Retina (tissue), 1 donor: Measurements from ENCODE around the gene WDR33.
A peak's percentile ranks its signal among the peaks of the same experiment; 100 is the strongest.

ENCODE experiments used
- DNase-seq: peaks from one replicate; pipeline ENCODE4 v3.0.0-alpha.2; 2016

Gene WDR33

GRCh38 chr2:127670055-127670956, 140.7 kb downstream of the WDR33 start:
- no peak for DNase-seq

GRCh38 chr2:127669056-127669455, 141.9 kb downstream of the WDR33 start:
- DNase-seq = no peak

DNA sequence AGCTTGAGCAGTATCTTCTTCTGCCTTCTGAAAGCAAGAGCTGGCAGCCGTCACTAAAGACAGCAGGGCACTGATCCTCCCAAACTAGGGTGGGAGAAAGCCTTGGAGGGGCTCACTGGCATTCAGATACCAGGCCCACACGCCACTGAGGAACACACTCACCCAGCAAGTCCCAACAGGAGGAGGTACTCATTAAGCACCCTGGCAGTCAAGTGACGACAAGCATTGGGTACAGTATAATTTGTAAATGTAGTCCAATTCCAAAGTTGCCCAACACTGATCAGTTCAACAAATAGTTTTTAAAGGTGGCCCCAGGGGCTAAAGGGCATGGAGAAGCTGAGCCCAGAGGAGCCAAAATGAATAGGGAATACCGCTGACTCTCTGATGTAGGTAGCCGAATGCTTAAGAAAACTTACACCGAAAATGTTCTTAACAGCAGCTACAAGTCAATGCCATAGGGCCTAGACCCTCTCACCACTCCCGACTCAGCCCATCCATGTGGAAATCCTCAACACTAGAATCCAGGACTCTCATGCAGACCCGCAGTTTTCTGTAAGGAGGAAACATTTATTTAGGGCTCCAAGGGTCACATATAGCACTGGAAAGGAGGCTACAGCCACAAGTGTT, 145.6 kb downstream of the WDR33 start:
- DNase-seq = no peak

DNA sequence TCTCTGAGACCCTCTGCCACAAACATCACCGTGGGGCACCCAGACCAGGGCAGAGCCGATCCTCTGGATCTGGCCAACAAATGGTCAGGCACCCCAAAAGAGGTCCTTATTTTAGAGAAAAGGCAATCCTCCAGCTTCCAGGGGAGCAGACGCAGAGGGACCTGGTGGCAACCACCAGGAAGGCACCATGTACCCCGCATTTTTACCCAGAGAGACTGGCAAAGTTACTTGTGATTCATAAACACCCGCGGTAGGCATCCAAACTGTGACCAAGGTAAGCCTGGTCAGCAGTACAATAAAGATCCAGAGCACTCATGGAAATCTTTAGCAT, 146.1 kb downstream of the WDR33 start:
- no peak for DNase-seq

- DNase-seq = no peak
Observed at GRCh38 chr2:127664065-127664894, 146.7 kb downstream of the WDR33 start.

DNA sequence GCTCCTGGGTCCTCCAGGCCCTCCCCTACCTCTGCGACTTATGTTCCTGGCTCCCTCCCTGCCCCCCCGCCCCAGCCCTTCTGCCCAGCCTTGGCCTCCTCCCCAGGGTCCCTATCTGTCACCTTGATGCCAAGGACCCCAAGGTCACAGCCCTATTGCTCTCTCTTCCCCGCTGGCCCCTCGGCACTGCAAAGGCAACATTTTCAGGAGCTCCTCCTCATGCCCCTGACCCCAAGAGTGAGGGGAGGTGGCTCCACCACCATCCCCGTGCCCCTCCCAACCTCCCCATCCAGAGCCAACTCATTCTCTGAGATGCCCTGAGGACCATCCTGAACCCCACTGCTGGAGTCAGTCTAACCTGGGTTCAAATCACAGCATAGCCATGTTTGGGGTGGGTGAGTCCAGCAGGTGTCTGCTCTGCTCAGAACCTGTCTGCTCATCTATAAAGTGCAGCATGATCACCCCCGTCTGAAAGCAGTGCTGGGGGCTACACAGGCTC, 147.4 kb downstream of the WDR33 start:
- DNase-seq = no peak

GRCh38 chr2:127662937-127663565, 147.9 kb downstream of the WDR33 start:
- DNase-seq = no peak

DNA sequence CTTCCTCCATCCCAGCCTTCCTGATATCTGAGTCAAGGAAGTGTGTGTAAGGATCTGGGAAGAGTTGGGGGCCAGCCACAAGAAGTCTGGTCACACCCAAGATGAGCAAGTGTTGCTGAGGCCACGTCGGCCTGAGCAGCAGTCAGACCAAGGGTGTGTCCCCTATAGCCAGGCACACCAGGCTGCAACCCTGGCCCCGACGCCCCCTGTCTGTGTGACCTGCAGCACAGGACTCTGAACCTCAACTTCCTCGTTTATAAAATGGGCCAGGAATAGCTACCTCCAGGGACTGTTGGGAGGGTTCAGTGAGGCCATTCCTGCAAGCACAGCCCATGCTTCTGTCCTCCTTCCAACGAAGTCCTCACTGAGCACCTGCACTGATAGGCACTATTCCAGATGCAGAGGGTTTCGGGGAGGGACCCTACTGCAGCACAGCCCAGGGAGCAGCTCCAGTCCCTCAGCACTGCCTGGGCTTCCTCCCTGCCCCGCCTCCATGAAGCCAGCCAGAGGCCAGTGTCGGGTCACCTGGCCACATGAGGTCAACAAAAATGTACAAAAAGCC, 148.9 kb downstream of the WDR33 start:
- DNase-seq = no peak

GRCh38 chr2:127661072-127661649, 149.8 kb downstream of the WDR33 start:
- DNase-seq = no peak

GRCh38 chr2:127660291-127660578, 150.7 kb downstream of the WDR33 start:
- DNase-seq = no peak

GRCh38 chr2:127659408-127660290, 151.3 kb downstream of the WDR33 start:
- DNase-seq = no peak

DNA sequence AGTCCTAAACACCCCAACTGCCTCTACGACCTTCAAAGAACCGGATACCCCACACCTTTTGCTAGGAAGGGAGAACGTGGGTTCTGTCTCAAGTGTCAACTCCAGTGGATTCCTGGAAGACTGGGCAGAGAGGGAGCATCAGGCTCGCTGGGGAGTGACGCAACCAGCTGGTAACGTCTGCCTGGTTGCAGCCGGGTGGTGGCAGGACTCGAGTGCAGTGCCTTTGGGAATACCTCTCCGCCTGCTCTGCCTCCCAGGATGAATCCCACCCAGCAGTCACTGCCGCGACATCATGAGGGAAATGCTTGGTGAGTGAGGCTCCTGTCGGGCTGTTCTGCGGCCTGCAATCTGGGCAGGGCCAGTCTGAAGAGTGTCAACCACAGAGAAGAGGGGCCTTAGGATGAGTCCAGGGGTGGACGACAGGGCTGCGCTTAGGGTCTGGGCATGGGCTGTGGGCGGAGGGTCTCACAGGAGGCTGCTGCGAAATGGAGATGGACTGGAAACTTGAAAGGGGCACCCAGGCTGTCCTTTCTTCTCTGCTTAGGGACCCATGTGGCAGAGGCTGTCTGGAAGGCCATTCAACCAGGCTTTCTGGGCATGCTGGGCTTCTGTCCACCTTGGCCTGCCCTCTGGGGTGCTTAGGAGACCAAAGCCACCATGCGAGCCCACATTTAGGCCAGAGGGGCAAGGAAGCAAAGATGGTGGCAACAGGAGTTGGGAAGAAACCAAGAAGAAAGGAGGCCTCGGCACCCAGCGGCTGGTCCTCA, 152.1 kb downstream of the WDR33 start:
- no peak for DNase-seq

GRCh38 chr2:127658146-127658545, 152.8 kb downstream of the WDR33 start:
- DNase-seq = no peak

DNA sequence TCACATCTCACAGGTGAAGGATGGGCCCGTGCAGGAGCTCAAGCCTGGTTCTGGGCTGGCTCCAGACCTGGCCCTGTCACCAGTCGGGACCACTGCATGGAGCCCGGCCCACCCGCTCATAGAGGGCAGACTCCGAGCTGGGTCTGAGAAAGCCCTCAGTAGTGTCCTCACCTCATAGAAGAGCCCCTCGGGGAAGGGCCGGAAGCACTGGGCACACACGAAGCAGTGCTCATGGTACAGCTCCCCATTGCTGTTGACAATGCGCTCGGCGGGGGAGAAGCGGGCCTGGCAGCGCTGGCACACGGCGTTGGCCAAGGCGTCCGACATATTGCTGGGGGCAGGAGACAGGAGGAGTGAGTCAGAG, 153.8 kb downstream of the WDR33 start:
- DNase-seq = no peak

- DNase-seq = no peak
Observed at GRCh38 chr2:127656569-127657231, 154.3 kb downstream of the WDR33 start.

DNA sequence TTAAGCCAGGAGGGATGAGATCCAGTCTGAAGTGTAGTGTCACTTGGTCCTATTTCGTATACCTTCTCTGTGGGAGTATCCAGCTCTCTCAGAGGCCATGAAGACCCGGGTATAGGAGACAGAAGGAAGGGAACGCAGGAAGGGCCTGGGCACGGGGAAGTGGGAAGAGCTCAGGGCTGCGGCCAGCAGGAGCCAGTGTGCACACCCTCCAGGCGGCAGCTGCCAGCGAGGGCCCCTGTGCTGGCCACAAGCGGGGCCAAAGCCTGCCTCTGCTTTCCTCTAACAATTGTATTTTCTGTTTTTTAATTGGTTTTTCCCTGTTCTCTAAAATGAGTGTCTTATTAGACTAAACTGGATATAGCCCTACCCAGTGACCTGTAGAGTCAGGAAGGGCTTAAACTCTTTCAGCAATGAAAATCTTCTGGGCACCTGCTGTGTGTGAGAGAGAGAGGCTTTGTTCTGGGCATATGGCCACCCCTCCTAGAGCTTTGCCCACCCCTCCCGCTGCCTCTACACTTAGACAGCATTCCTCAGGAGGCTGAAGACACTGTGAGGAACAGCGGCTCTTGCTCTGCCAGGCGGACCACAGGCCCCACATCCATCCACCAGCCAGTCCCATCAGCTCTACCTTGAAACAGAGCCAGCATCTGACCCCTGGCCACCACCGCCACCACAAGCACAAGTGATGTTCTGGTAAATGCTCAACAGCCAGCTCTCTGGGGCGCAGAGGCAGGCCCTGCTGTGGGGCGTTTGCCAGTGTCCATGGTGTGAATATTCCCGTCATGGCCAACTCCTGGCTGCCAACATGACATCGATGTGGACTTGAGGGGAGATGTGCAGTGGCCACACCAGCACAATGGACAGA, 155.5 kb downstream of the WDR33 start:
- peak; percentile 74 for DNase-seq

DNA sequence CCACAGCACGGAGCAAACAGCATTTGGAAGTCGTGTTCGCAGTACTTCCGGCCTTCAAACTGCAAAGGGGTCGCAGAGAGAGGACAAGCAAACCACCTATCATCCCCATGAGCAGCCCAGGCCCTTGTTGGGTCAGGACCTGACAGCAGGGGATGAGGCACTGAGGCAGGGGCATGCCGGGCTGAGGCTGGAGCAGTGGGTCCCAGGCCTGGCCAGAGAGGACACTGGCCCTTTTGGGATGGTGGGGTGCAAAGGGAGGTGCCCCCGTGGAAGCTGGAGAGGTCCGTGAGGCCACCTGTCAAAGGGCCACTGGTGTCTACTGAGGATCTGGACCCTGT, 156.2 kb downstream of the WDR33 start:
- DNase-seq = no peak

- DNase-seq = no peak
Observed at GRCh38 chr2:127654084-127654837, 156.7 kb downstream of the WDR33 start.
